Ovary (tissue), 9 donors: Measurements from ENCODE around the gene SYNPO. TPM values are rescaled to one million over a fixed set of nuclear protein-coding genes. Genes with fewer than 3 reads are reported as not detected.

Source experiments
- DNase-seq, 5 donors: peaks; one replicate each; pipeline ENCODE4 v3.0.0-alpha.2; 2019 to 2020
- H3K27ac ChIP-seq, 2 donors: fragments of 200-600 bp; one replicate each; pipeline versions ENCODE4 v1.5.1 to v1.8.0; 2019 to 2022
- H3K27me3 ChIP-seq: fragments of 200-600 bp; one replicate; pipeline ENCODE4 v1.8.0; 2022
- H3K36me3 ChIP-seq: fragments of 200-600 bp; sonication (generic); one replicate; pipeline ENCODE4 v1.5.1; 2019
- H3K4me1 ChIP-seq: one replicate; pipeline ENCODE4 v1.8.1; 2013; ENCODE audit warnings: mild to moderate bottlenecking, moderate library complexity; ENCODE audit not compliant: insufficient read depth
- H3K4me3 ChIP-seq: fragments of 200-600 bp; sonication (generic); one replicate; pipeline ENCODE4 v1.5.1; 2017
- H3K9me3 ChIP-seq, 2 donors: fragments of 200-600 bp in 1 of 2; sonication (generic) in 1 of 2; one replicate each; pipeline versions ENCODE4 v1.5.1 to v1.8.1; 2013 to 2019; ENCODE audit warnings: mild to moderate bottlenecking in 1 of 2, moderate library complexity in 1 of 2
- EP300 ChIP-seq: sonication (generic); formaldehyde crosslinking; IDR thresholded peaks from one replicate; pipeline ENCODE4 v1.6.1; 2017; ENCODE audit warnings: antibody characterized with exemption
- POLR2A ChIP-seq: fragments of 450-650 bp; IDR thresholded peaks from one replicate; pipeline ENCODE4 v1.6.1; 2017; ENCODE audit warnings: antibody characterized with exemption, mild to moderate bottlenecking, moderate library complexity
- WGBS, 3 donors: extraction: QIAGEN DNeasy Blood & Tissue Kit in 1 of 3; methylation state at CpG; one replicate each; pipeline versions ENCODE4 v1.1.5 to v1.1.7; 2013 to 2017; 5-methylcytosine and 5-hydroxymethylcytosine counted together
- intact Hi-C, 4 donors: fragments of 100-400 bp; cut with DNase I; formaldehyde crosslinking; loops; one replicate each; pipeline versions ENCODE4 v1.11.0 to v1.15.1; 2022 to 2023
- polyA plus RNA-seq, 2 donors: library from polyadenylated mRNA; stranded (reverse); fragments of 200-250 nt in 1 of 2; fragments of 350-450 nt in 1 of 2; fragmentation: Illumina TruSeq in 1 of 2; extraction: RNeasy Lipid Tissue Mini Kit (QIAGEN cat#74804) in 1 of 2; gene quantifications; one replicate each; pipeline ENCODE4 v1.2.3, GENCODE V29; 2013 to 2014
- total RNA-seq, 7 donors: library from RNA; depleted of rRNA in 2 of 7; stranded (reverse); fragments of >200 nt in 2 of 7; fragmentation: NEBNext Ultra II Directional in 3 of 7; extraction: Animal tissue kit (Norgen Biotek cat#: 25700) in 3 of 7; gene quantifications; one replicate each; pipeline versions ENCODE4 v1.1.0 to v1.2.4, GENCODE V29; 2016 to 2023
- TF ChIP-seq, protein P1 (sequence below), 3 donors: fragments of 450-650 bp in 2 of 3; fragments of 200-600 bp in 1 of 3; IDR thresholded peaks; one replicate each; pipeline versions ENCODE4 v1.5.1 to v1.8.0; 2016 to 2022; ENCODE audit warnings: antibody characterized with exemption in 3 of 3, mild to moderate bottlenecking in 1 of 3
- donor health status: DM: no; HTN: no; CAD: no; lungs with moderate emphysema.
- donor health status: DM: no; HTN: no; CAD: no.
- donor health status: Bipolar disorder and iron deficiency.
- donor health status: DM: yes; HTN: yes; CAD: no.
- donor health status: DM: no; HTN: no; CAD: no.
- donor health status: DM: yes; HTN: yes; CAD: no.

SYNPO gene
- total and polyA plus RNA-seq, 9 donors, result 8.3 to 174 (median 70.2) TPM

DNA sequence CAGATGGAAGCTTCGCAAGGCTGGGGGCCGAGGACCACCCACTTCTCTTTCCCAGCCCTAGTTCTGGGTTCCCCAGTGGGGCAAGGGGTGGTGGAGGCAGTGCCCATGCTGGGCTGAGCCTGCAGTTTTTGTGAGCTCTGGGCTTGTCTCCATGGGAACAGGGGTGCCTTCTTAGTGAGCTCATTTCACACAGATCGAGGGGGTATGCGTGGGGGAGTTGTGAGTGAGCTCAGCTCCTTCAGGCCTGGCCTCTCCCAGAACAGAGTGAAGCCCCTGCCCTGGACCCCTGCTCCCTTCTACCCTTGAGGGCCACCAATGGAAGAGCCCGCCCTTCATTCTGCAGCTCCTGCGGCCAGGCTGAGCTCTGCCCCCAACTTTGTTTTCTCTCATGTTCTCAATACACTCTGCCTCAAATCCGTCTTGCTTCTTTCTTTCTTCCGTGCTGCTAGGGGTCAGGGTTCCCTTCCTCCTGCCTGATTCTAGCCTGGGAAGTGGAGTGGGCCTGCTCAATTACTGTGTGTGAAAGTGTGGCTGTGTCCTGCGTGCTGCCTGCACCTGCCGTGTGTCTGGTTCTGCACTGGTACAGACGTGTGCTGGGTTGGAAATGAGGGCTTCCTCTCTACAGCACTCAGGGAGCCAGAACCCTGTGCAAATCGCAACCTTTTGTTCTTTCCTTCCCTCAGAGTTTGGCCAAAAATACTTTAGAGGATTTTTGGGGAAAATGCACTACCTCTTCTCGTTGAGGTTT is 11.6 kb downstream of the SYNPO start:
- DNase-seq, result peak in 2 of 5 donors; percentile 27 to 28
- Histone ChIP-seq H3K9me3 (no peaks in the 10 kb centered on the region), H3K4me3 (no peak overlapping the region), H3K4me1 (peaks cover 24% of the 10 kb centered on the region), H3K27ac (no peak overlapping the region), H3K27me3 (no peaks in the 10 kb centered on the region), H3K36me3 (no peaks in the 10 kb centered on the region)
- intact Hi-C loops, result loop anchor here in 3 of 4 donors (2.0 to 10.0 kb wide), 5 partner anchors 53 to 187 kb away; partner anchors contain the start of gene RBM22 (in 1 of the 3)
- TF ChIP-seq, protein P1, sequence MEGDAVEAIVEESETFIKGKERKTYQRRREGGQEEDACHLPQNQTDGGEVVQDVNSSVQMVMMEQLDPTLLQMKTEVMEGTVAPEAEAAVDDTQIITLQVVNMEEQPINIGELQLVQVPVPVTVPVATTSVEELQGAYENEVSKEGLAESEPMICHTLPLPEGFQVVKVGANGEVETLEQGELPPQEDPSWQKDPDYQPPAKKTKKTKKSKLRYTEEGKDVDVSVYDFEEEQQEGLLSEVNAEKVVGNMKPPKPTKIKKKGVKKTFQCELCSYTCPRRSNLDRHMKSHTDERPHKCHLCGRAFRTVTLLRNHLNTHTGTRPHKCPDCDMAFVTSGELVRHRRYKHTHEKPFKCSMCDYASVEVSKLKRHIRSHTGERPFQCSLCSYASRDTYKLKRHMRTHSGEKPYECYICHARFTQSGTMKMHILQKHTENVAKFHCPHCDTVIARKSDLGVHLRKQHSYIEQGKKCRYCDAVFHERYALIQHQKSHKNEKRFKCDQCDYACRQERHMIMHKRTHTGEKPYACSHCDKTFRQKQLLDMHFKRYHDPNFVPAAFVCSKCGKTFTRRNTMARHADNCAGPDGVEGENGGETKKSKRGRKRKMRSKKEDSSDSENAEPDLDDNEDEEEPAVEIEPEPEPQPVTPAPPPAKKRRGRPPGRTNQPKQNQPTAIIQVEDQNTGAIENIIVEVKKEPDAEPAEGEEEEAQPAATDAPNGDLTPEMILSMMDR (IDR thresholded peaks at IDR 0.05), result no peak
- TF ChIP-seq POLR2A (no peak), EP300 (no peak)
- 58 to 64% (median 60%) methylated on average over 13 of the region's 13 CpGs for WGBS, 3 donors

GRCh38 chr5:150653145-150653761 is 12.8 kb downstream of the SYNPO start:
- peak in 1 of 5 donors; percentile 32 for DNase-seq
- TF ChIP-seq, protein P1 (IDR thresholded peaks at IDR 0.05), result peak in 1 of 3 donors; percentile 10
- TF ChIP-seq EP300, result no peak
- 65 to 67% (median 67%) methylated on average over 5 of the region's 5 CpGs for WGBS, 3 donors
- Histone ChIP-seq H3K36me3 (no peaks in the 10 kb centered on the region), H3K27me3 (no peaks in the 10 kb centered on the region), H3K4me1 (peaks cover 24% of the 10 kb centered on the region), H3K9me3 (no peaks in the 10 kb centered on the region), H3K27ac (peak overlapping the region in 1 of 2 donors; percentile 6), H3K4me3 (no peak overlapping the region)
- intact Hi-C loops, result loop anchor here in 3 of 4 donors (2.0 to 10.0 kb wide), 4 partner anchors 52 to 188 kb away; partner anchors contain the start of gene RBM22 (in 1 of the 3)

DNA sequence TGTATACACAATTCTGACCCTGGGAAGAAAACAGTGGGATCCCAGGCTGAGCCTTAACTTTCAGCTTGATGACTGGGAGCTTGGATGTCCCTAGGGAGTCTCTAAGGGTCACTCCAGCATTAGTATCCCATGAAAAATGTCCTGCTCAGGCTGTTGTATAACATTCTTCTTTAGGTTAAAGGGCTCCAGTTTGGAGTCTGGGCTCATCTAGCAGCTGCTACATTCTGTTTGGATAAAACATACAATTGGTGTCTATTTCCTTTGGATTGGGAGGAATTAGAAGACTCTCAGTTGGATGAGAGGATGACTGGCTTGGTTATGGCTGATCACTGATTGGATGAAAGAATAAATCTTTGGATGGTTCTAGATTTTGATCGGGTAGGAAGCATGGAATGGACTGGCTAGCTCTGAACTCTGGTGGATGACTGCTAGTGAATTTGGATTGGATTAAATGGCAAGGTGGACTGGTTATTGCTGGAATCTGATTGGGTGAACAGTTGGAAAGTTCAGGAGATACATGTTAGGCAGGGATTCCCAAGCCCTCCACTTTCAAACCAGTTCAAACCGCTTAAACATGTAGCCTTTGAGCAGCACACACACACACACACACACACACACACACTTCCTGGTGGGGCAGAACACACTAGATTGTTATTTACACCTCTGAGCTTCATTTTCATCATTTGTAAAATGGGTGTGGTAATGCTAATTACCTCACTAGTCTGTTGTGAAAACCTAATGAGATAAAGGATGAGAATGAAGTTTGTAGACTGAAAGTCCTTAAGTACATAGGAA is 13.5 kb downstream of the SYNPO start:
- no peak for TF ChIP-seq EP300
- no peak for TF ChIP-seq POLR2A
- TF ChIP-seq, protein P1 (IDR thresholded peaks at IDR 0.05), result no peak
- Histone ChIP-seq H3K9me3 (no peaks in the 10 kb centered on the region), H3K4me1 (peaks cover 24% of the 10 kb centered on the region), H3K4me3 (no peak overlapping the region), H3K27ac (peak overlapping the region in 1 of 2 donors; percentile 6), H3K36me3 (no peaks in the 10 kb centered on the region), H3K27me3 (no peaks in the 10 kb centered on the region)
- 69 to 80% (median 74%) methylated on average over 2 of the region's 2 CpGs for WGBS, 3 donors
- intact Hi-C loops, result loop anchor here in 3 of 4 donors (2.0 to 10.0 kb wide), 4 partner anchors 51 to 189 kb away; partner anchors contain the start of gene RBM22 (in 1 of the 3)
- DNase-seq, result no peak

DNA sequence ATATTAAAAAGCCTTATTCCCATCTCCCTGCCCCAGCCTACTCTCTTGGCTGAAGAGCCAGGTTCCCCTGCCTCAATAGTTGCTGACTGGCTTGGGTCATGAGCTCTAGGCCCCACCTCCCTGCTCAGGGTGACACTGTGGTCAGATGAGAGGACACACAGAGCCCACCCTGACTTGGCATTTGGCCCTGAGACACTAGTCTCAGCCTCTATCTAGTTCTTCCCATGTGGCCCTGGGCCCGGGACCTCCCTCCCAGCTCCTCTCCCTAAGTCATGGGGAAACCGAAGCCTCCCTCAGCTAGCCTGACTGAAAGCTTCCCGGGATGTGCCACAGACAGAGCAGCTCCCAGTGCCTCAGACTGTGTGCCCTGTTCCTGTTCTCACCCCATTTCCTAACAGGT is 14.8 kb downstream of the SYNPO start:
- TF ChIP-seq, protein P1 (IDR thresholded peaks at IDR 0.05), result no peak
- TF ChIP-seq EP300, result no peak
- TF ChIP-seq POLR2A, result no peak
- Histone ChIP-seq H3K27ac (no peak overlapping the region), H3K9me3 (no peaks in the 10 kb centered on the region), H3K36me3 (no peaks in the 10 kb centered on the region), H3K27me3 (no peaks in the 10 kb centered on the region), H3K4me1 (peaks cover 16% of the 10 kb centered on the region), H3K4me3 (no peak overlapping the region)
- peak in 1 of 5 donors; percentile 38 for DNase-seq
- intact Hi-C loops, result loop anchor here (5.0 to 10.0 kb wide), 6 partner anchors 50 to 198 kb away; partner anchors contain the start of gene RBM22 (in 1 of the 4)
- 76 to 86% (median 77%) methylated on average over 3 of the region's 3 CpGs for WGBS, 3 donors
